Ishikawa (cell line): Measurements from ENCODE around the gene CCDC149.

Experiments
- CEBPB ChIP-seq: IDR thresholded peaks from 2 replicates; pipeline ENCODE4 v1.6.1; 2012
- EGR1 ChIP-seq: IDR thresholded peaks from 2 replicates; pipeline ENCODE4 v1.6.1; 2012
- EP300 ChIP-seq: IDR thresholded peaks from 2 replicates; pipeline ENCODE4 v1.6.1; 2012; ENCODE audit warnings: borderline replicate concordance
- FOXM1 ChIP-seq: IDR thresholded peaks from 2 replicates; pipeline ENCODE4 v1.6.1; 2012; ENCODE audit warnings: low read depth, borderline replicate concordance
- NFIC ChIP-seq: IDR thresholded peaks from 2 replicates; pipeline ENCODE4 v1.6.1; 2012
- RAD21 ChIP-seq: IDR thresholded peaks from 2 replicates; pipeline ENCODE4 v1.6.1; 2012; ENCODE audit warnings: low read depth
- TF ChIP-seq, protein P1 (sequence below): IDR thresholded peaks from 2 replicates; pipeline ENCODE4 v1.6.1; 2012; ENCODE audit warnings: low read depth, mild to moderate bottlenecking

DNA sequence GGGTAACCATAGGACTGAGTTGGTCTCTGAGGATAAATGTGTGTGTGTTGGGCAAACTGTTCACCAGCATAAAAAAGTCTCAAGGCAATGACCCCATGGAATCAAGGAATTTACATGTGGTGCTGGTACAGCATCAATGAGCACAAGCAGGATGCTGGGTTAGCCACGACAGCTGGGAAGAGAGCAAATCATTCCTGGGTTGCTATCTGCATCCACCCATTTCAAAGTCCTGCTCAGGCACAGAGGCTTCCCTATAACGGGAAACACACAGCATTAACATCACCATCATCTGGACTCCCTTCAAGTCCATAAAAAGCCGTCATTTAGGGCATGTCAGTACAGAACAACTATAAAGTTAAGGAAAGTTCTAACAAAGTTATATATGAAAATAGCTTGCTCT, 41.6 kb downstream of the CCDC149 start:
- no peak for TF ChIP-seq EGR1
- no peak for TF ChIP-seq FOXM1
- no peak for TF ChIP-seq CEBPB
- no peak for TF ChIP-seq EP300
- TF ChIP-seq NFIC: no peak
- TF ChIP-seq, protein P1, sequence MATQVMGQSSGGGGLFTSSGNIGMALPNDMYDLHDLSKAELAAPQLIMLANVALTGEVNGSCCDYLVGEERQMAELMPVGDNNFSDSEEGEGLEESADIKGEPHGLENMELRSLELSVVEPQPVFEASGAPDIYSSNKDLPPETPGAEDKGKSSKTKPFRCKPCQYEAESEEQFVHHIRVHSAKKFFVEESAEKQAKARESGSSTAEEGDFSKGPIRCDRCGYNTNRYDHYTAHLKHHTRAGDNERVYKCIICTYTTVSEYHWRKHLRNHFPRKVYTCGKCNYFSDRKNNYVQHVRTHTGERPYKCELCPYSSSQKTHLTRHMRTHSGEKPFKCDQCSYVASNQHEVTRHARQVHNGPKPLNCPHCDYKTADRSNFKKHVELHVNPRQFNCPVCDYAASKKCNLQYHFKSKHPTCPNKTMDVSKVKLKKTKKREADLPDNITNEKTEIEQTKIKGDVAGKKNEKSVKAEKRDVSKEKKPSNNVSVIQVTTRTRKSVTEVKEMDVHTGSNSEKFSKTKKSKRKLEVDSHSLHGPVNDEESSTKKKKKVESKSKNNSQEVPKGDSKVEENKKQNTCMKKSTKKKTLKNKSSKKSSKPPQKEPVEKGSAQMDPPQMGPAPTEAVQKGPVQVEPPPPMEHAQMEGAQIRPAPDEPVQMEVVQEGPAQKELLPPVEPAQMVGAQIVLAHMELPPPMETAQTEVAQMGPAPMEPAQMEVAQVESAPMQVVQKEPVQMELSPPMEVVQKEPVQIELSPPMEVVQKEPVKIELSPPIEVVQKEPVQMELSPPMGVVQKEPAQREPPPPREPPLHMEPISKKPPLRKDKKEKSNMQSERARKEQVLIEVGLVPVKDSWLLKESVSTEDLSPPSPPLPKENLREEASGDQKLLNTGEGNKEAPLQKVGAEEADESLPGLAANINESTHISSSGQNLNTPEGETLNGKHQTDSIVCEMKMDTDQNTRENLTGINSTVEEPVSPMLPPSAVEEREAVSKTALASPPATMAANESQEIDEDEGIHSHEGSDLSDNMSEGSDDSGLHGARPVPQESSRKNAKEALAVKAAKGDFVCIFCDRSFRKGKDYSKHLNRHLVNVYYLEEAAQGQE: no peak
- no peak for TF ChIP-seq RAD21
